HG03060 (cell line): ENCODE results near the gene GABRR2.

Experiments
- ATAC-seq: cut with Tn5 transposase; IDR thresholded peaks from one replicate; pipeline ENCODE4 v1.9.1; 2021; ENCODE audit warnings: low read depth, moderate number of reproducible peaks; ENCODE audit not compliant: unreplicated experiment

Gene GABRR2

GRCh38 chr6:89217299-89217910, 97.7 kb downstream of the GABRR2 start, which contains the start of gene GABRR1:
Gene GABRR1, minus strand, starts transcription at chr6:89217358. Its CDS starts 36 bp downstream, at chr6:89217322.
- no peak for ATAC-seq

GRCh38 chr6:89216411-89216810, 98.7 kb downstream of the GABRR2 start:
- ATAC-seq, result no peak

- no peak for ATAC-seq
Observed at GRCh38 chr6:89215391-89215790, 99.7 kb downstream of the GABRR2 start.

- no peak for ATAC-seq
Observed at GRCh38 chr6:89214197-89214596, 100.9 kb downstream of the GABRR2 start.

- ATAC-seq, result no peak
Observed at GRCh38 chr6:89212472-89212871, 102.6 kb downstream of the GABRR2 start.

GRCh38 chr6:89209457-89209856, 105.6 kb downstream of the GABRR2 start:
- ATAC-seq, result no peak

- no peak for ATAC-seq
Observed at GRCh38 chr6:89208551-89208950, 106.5 kb downstream of the GABRR2 start.
